ENCODE results near the gene ADORA1.

The ADORA1 gene

DNA sequence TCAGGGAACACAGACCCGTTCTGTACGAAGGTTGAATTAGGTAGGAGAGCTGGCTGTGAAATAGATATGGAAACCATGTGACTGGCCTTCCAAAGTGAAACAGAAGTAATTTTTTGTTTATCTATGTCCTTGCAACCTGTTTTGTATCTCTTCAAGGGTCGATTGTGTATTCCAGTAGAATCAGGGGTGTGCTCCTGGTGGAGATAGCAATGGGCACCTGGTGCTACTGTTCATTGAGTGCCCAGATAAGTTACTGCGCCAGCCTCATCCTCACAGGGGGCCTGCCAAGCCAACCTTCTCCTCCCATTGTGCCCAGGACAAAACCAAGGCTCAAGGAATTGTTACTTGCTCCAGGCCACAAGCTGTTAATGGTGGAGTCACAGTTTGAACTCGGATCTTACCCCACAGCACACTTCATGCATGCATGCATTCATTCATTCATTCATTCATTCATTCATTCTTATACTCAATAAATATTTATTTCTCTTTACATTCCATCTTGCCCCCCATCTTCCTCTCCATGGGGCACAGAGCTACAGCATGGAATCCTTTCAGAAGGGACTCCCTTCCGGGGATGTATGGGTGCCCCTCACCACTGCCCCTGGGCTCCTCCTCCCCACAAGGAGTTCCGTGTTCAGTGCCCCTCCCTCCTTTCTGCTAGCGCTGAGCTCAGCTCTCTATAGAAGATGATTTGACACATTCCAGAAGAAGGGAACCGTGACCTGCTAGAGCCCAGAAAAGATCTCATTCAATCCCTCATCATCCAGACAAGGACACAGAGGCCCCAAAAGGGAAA is 24.0 kb downstream of the ADORA1 start:
- DNase-seq (ENCODE audit: low read depth): no peak
- TF ChIP-seq, protein P1, sequence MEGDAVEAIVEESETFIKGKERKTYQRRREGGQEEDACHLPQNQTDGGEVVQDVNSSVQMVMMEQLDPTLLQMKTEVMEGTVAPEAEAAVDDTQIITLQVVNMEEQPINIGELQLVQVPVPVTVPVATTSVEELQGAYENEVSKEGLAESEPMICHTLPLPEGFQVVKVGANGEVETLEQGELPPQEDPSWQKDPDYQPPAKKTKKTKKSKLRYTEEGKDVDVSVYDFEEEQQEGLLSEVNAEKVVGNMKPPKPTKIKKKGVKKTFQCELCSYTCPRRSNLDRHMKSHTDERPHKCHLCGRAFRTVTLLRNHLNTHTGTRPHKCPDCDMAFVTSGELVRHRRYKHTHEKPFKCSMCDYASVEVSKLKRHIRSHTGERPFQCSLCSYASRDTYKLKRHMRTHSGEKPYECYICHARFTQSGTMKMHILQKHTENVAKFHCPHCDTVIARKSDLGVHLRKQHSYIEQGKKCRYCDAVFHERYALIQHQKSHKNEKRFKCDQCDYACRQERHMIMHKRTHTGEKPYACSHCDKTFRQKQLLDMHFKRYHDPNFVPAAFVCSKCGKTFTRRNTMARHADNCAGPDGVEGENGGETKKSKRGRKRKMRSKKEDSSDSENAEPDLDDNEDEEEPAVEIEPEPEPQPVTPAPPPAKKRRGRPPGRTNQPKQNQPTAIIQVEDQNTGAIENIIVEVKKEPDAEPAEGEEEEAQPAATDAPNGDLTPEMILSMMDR (IDR thresholded peaks at IDR 0.05; ENCODE audit: low read depth, low read length, missing control alignments): no peak
- no peak overlapping the region for H3K4me3 ChIP-seq (ENCODE audit: low read depth, low read length)

DNA sequence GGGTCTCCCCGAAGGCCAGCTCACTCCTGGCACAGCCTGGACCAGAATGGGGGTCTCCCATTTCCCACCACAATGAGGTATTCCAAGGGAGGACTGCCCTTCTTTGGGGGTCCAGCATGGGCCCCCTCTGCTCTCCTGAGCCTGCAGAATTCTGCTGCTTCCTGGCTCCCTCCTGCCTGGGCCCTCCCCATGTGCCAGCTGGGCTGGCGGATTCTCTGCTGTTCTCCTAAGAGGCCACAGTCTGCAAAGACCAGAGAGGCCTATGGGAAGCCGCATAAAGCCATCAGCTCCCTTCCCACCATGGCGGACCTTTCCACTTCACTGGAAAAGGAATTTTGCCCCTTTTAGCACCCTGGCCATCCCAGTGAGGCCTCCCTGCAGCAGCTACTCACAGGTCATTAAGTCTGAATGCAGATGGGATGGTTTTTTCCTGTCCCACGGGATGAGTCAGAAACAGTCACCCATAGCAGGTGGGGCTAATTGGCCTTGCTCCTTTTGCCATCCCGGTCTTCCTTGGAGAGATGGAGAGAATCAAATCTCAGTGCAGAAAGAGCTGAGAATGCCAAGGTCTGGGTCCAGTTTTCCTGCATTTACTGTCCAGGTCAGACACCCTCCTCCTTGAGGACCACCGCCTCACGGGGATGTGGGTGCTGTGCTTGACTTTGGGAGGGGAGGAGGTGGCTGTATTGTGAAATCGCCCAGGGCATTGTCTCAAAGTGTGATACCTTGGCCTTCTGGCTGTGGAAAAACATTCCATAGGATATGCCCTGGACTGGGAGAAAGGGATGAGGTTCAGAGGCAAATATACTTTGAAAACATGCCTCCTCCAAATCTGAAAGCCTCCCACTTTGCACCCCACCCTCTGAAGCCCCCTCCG is 24.9 kb downstream of the ADORA1 start:
- TF ChIP-seq, protein P1 (IDR thresholded peaks at IDR 0.05; ENCODE audit: low read depth, low read length, missing control alignments): no peak
- no peak overlapping the region for H3K4me3 ChIP-seq (ENCODE audit: low read depth, low read length)
- no peak for DNase-seq (ENCODE audit: low read depth)

DNA sequence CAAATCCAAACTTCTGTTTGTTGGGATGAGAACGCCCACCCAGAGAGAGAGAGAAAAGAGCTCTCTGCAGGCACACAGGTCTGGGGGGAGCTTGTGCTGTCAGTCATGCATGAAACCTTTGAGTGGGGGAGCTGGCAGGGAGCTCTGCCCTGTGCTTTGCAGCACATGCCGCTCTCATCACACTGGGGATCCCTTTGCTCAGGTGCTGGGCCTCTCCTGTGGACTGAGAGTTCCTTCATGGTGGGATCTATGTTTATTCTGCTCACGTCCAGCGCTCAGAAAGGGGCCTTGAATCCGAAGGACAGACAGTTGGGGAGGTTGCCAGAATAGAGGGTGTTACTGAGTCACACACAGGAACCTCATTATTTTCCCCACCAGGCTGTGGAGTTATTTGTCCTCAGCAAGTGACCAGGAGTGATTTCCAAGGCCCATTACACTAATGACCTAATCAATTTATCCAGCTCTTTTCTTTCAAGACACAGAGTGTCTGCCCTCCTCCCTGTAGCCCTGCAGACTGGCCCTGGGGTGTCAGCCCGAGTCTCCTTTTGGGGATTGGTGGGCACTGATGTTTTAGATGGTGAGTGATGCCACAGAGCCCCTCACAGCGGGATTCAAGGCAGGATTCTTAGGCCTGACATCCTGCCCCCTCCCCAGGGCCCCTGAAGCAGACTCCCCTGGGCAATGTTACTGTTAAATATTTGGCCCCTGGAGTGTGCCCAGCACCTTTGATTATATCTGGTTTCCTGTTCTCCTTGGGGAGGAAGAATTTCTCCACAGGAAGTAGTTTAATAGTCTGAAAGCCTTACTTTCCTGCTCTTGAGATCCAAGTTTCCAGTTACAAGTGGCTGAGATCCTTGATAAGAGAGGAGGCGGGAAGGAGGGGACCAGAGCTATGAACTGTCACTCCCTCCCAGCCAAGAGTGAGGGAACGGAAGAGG is 25.8 kb downstream of the ADORA1 start:
- TF ChIP-seq, protein P1 (IDR thresholded peaks at IDR 0.05; ENCODE audit: low read depth, low read length, missing control alignments): no peak
- no peak for DNase-seq (ENCODE audit: low read depth)
- no peak overlapping the region for H3K4me3 ChIP-seq (ENCODE audit: low read depth, low read length)

DNA sequence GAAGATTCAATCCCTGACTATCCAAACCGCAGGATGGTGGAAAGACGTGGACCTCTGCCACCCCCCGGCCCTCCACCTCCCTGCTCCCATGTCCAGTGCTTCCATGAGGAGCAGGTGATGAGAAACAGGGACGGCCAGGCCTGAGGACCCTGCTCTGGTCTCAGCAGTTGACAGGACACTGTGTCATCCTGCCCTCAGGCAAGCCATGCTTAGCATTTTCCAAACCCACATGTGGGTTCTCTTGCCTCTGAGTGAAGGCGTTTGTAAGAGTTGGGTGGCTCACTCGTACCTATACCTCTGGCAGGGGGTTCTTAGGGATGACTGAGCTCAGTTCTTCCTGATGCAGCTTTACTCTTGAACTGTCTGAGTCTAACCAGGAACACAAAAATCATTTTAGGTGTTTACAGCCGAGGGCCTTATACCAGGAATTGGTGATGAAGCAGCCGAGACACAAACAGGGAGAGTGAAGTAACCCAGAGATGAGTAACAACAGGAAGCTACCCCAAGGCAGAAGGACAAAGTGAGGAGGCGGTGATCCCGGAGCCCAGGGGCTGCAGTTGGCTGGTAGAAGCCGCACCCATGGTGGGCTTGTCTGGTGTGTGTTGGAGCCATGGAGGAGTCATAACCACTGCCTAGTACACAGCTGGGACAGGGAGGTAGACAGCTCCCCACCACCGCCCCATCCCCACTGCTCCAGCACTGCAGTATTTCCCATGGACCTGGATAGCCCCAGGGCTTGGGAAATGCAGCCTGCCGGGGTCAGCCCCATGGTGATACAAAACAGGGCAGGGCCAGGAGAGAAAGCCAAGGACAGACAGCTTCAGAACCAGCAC is 26.7 kb downstream of the ADORA1 start:
- no peak overlapping the region for H3K4me3 ChIP-seq (ENCODE audit: low read depth, low read length)
- TF ChIP-seq, protein P1 (IDR thresholded peaks at IDR 0.05; ENCODE audit: low read depth, low read length, missing control alignments): no peak
- no peak for DNase-seq (ENCODE audit: low read depth)

DNA sequence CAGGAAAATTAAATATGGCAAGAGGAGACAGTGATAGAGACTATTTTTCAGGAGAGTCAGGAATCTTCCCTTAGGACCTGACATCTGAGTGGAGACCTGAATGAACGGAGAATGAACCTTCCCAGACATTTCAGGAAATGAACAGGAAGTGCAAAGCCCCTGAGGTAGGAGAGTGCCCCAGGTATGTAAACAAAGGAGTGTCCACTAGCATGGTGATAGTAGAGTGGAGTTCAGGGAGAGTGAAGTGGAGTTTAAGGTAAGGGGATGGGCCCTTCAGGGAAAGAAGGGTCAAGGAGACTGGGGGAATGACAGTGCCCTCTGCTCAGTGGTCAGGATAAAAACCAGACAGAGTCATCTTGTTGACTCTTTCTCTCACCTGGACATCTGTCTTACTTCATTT is 28.8 kb downstream of the ADORA1 start:
- DNase-seq (ENCODE audit: low read depth): no peak
- TF ChIP-seq, protein P1 (IDR thresholded peaks at IDR 0.05; ENCODE audit: low read depth, low read length, missing control alignments): no peak
- H3K4me3 ChIP-seq (ENCODE audit: low read depth, low read length): no peak overlapping the region

DNA sequence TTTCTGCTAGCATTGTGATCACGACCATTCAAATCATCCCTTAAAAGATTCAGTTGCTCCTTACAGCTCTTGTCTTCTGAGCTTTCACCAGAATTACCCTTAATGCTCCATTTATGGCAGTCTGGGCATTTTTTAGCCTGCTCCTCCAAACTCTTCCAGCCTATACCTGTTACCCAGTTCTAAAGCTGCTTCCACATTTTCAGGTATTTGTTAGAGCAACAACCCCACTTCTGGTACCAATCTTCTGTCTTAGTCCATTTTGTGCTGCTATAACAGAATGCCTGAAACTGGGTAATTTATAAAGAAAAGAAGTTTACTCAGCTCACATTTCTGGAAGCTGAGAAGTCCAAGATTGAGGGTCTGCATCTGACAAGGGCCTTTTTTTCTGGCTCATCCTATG is 30.9 kb downstream of the ADORA1 start:
- H3K4me3 ChIP-seq (ENCODE audit: low read depth, low read length): no peak overlapping the region
- DNase-seq (ENCODE audit: low read depth): no peak
- TF ChIP-seq, protein P1 (IDR thresholded peaks at IDR 0.05; ENCODE audit: low read depth, low read length, missing control alignments): no peak
